ENCODE data around the gene CAPN13. TPM values are rescaled to one million over a fixed set of nuclear protein-coding genes. Genes with fewer than 3 reads are reported as not detected.

CAPN13 gene
- not detected in 2 replicates for total RNA-seq

GRCh38 chr2:30807249-30807648 is at the start of gene CAPN13:
CAPN13 (minus strand) TSS chr2:30807446; CDS start chr2:30787325, 20,121 bp downstream.

Small RNAs within 50 kb of the gene (small RNA-seq; reads per million reads assigned to genes)
- gene AC092569.1 = not detected

Measured in placental epithelial cell (primary cell).